HUDEP-2 (cell line): ENCODE results near the gene ETDC.

Experiments
- DNase-seq, 76 experiments: peaks; one replicate each; lab custom pipeline; 2025; ENCODE audit not compliant: unreplicated experiment in 76 of 76; lab: John Stamatoyannopoulos, UW

The ETDC gene

GRCh38 chrX:135340831-135341230, 31.6 kb downstream of the ETDC start:
- no peak for DNase-seq

- DNase-seq: peak in 40 of 76 experiments; percentile 0 to 42 (median 7)
Observed at GRCh38 chrX:135345107-135345589, 35.9 kb downstream of the ETDC start.

- DNase-seq: no peak
Observed at GRCh38 chrX:135346975-135347374, 37.7 kb downstream of the ETDC start.

GRCh38 chrX:135347381-135348016, 38.2 kb downstream of the ETDC start:
- DNase-seq: peak in 5 of 76 experiments; percentile 0 to 6 (median 2)

GRCh38 chrX:135354288-135354687, 45.0 kb downstream of the ETDC start:
- DNase-seq: no peak
